ENCODE data around the gene EIF4EBP3. TPM values are rescaled to one million over a fixed set of nuclear protein-coding genes. Genes with fewer than 3 reads are reported as not detected.

EIF4EBP3 gene
- total and polyA plus RNA-seq, 9 of the 15 experiments (the other 6 are each of a cell fraction or from before 2014, with no cell fraction given): 1.3 to 7.5 (median 3.8) TPM

GRCh38 chr5:140564196-140565023, 16.9 kb downstream of the EIF4EBP3 start, which contains the start of the genes APBB3 and SLC35A4:
Gene APBB3, minus strand, starts transcription at chr5:140564598. Its CDS starts 353 bp downstream, at chr5:140564245.
Gene SLC35A4, plus strand, starts transcription at chr5:140564828. Its CDS starts 2,342 bp downstream, at chr5:140567170.
- H3K4me2 ChIP-seq (ENCODE audit: insufficient read depth, low read length): peak within 1 kb of the TSS; percentile 99
- H3K4me3 ChIP-seq: peak within 1 kb of the TSS; percentile 75
- H3K79me2 ChIP-seq (ENCODE audit: control insufficient read depth, insufficient read depth, low read length): peaks cover 36% of the 10 kb centered on the region
- POLR2A ChIA-PET: interaction anchor here (0.9 to 6.8 kb wide), 10 partner anchors 9 to 83 kb away, joined by 3 to 46 read pairs (median 4); partner anchors contain the start of genes EIF4EBP3, IK and NDUFA2
- H2AFZ ChIP-seq (ENCODE audit: low read depth, low read length): peak within 1 kb of the TSS; percentile 94
- ATAC-seq: peak; percentile 94
- peak; percentile 100 for FAIRE-seq
- in situ Hi-C loops (cut with MboI): loop anchor here (5.0 kb wide), 2 partner anchors 78 to 153 kb away; no protein-coding TSS in a partner anchor
- peak within 1 kb of the TSS; percentile 93 to 100 for H3K9ac ChIP-seq (ENCODE audit: insufficient read depth in 1 of 2, low read depth in 2 of 2, low read length in 2 of 2)
- peaks cover 26 to 40% of the 10 kb centered on the region in 2 experiments for H3K4me1 ChIP-seq (replicated peaks in 1 of 2; ENCODE audit: control insufficient read depth in 2 of 2, insufficient read depth in 2 of 2, low read length in 2 of 2)
- no TSS peak for BruUV-seq (replicated peaks)
- H3K27ac ChIP-seq (ENCODE audit: extremely low read depth, low read depth, low read length): peak within 1 kb of the TSS; percentile 98
- CTCF ChIA-PET (ENCODE audit: low intra/inter-chr PET ratio): no interaction called here
- peaks cover 45% of the 10 kb centered on the region for H3K36me3 ChIP-seq (ENCODE audit: control insufficient read depth, insufficient read depth, low read length)
- intact Hi-C loops (cut with micrococcal nuclease): loop anchor here (1.0 kb wide), 1 partner anchor 75 kb away; the partner anchor contains the start of gene TMCO6
- no peaks in the 10 kb centered on the region for H3K9me1 ChIP-seq (ENCODE audit: control insufficient read depth, insufficient read depth, low read length)
- H3K9me3 ChIP-seq (replicated peaks; ENCODE audit: control insufficient read depth, insufficient read depth, low read depth, low read length): no peaks in the 10 kb centered on the region
- no peaks in the 10 kb centered on the region for H4K20me1 ChIP-seq (replicated peaks; ENCODE audit: control insufficient read depth, insufficient read depth, low read length)
- no peaks in the 10 kb centered on the region for H3K27me3 ChIP-seq (ENCODE audit: control insufficient read depth in 2 of 2, insufficient read depth in 2 of 2, low read length in 2 of 2)
- peak; percentile 92 to 99 (median 94) for DNase-seq (ENCODE audit: extremely low read depth in 1 of 4, low spot score in 3 of 4)
- WGBS (ENCODE audit: insufficient coverage, low coverage, missing lambda C conversion rate): 1% methylated on average over 67 of the region's 74 CpGs
- peak; percentile 11; the same call in 1 of the 2 replicates for TF ChIP-seq ZNF134 (CRISPR knock-in tag; conservative IDR thresholded peaks at IDR 0.05)
- TF ChIP-seq ESRRB (CRISPR knock-in tag; IDR thresholded peaks at IDR 0.05; ENCODE audit: borderline replicate concordance): no peak
- no peak for TF ChIP-seq PHF21A (IDR thresholded peaks at IDR 0.05; ENCODE audit: borderline replicate concordance, low read depth)
- TF ChIP-seq STAG1 (CRISPR knock-in tag; IDR thresholded peaks at IDR 0.05; ENCODE audit: borderline replicate concordance): no peak
- no peak for TF ChIP-seq CTCFL (IDR thresholded peaks at IDR 0.05; ENCODE audit: borderline replicate concordance, insufficient read depth, low read depth, low read length, poor library complexity, severe bottlenecking)
- no peak for TF ChIP-seq TGIF2 (CRISPR knock-in tag; IDR thresholded peaks at IDR 0.05)
- TF ChIP-seq PML (IDR thresholded peaks at IDR 0.05; ENCODE audit: low read length): peak; percentile 72; the same call in 1 of the 2 replicates
- peak; percentile 48; the same call in 1 of the 2 replicates for TF ChIP-seq CHD2 (IDR thresholded peaks at IDR 0.05; ENCODE audit: low read depth, low read length)
- no peak for TF ChIP-seq ZNF311 (CRISPR knock-in tag; IDR thresholded peaks at IDR 0.05)
- no peak for TF ChIP-seq TRIM28 (IDR thresholded peaks at IDR 0.05)
- TF ChIP-seq, protein P1, sequence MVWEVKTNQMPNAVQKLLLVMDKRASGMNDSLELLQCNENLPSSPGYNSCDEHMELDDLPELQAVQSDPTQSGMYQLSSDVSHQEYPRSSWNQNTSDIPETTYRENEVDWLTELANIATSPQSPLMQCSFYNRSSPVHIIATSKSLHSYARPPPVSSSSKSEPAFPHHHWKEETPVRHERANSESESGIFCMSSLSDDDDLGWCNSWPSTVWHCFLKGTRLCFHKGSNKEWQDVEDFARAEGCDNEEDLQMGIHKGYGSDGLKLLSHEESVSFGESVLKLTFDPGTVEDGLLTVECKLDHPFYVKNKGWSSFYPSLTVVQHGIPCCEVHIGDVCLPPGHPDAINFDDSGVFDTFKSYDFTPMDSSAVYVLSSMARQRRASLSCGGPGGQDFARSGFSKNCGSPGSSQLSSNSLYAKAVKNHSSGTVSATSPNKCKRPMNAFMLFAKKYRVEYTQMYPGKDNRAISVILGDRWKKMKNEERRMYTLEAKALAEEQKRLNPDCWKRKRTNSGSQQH (CRISPR knock-in tag; IDR thresholded peaks at IDR 0.05): no peak
- no peak for TF ChIP-seq ZNF146 (CRISPR knock-in tag; IDR thresholded peaks at IDR 0.05; ENCODE audit: unreplicated experiment)
- peak; percentile 67; the same call in 1 of the 2 replicates for TF ChIP-seq TCF7 (IDR thresholded peaks at IDR 0.05; ENCODE audit: borderline replicate concordance)
- TF ChIP-seq MCM3 (IDR thresholded peaks at IDR 0.05): no peak
- TF ChIP-seq ZNF830 (CRISPR knock-in tag; IDR thresholded peaks at IDR 0.05): no peak
- no peak for TF ChIP-seq RFX1 (IDR thresholded peaks at IDR 0.05)
- TF ChIP-seq TEAD2 (tag; IDR thresholded peaks at IDR 0.05): no peak
- peak; percentile 92 for TF ChIP-seq GABPB1 (CRISPR knock-in tag; IDR thresholded peaks at IDR 0.05)
- no peak for TF ChIP-seq ZC3H11A (IDR thresholded peaks at IDR 0.05; ENCODE audit: low read depth, low read length)
- no peak for TF ChIP-seq RBM39 (optimal IDR thresholded peaks at IDR 0.05; ENCODE audit: low read depth, low read length)
- TF ChIP-seq RHOXF2B (CRISPR knock-in tag; conservative IDR thresholded peaks at IDR 0.05): no peak
- no peak for TF ChIP-seq ZNF707 (CRISPR knock-in tag; conservative IDR thresholded peaks at IDR 0.05)
